Astrocyte (in vitro differentiated cells and primary cell): Measurements from ENCODE around the gene PALLD.

Experiments used
- EZH2 ChIP-seq: IDR thresholded peaks from 2 replicates; pipeline ENCODE4 v1.6.1; 2012; ENCODE audit warnings: mild to moderate bottlenecking, low read length, inconsistent platforms; ENCODE audit not compliant: insufficient read depth
- TF ChIP-seq, protein P1 (sequence below): IDR thresholded peaks from 2 replicates; pipeline ENCODE4 v1.5.1; 2011; ENCODE audit warnings: low read depth, mild to moderate bottlenecking, inconsistent platforms, low read length, moderate library complexity; ENCODE audit not compliant: insufficient read depth

DNA sequence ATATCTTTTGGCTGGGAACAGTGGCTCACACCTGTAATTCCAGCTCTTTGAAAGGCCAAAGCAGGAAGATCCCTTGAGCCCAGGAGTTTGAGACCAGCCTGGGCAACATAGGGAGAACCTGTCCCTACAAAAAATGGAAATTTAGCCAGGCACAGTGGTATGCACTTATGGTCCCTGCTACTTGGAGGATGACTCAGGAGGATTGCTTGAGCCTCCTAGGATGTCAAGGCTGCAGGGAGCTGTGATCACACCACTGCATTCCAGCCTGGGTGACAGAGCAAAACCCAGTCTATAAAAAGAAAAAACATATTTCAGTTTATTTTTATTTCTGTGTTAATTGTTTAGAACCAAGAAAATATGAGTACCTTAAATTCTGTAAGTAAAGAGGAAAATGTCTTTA is 389.5 kb downstream of the PALLD start:
- TF ChIP-seq, protein P1, sequence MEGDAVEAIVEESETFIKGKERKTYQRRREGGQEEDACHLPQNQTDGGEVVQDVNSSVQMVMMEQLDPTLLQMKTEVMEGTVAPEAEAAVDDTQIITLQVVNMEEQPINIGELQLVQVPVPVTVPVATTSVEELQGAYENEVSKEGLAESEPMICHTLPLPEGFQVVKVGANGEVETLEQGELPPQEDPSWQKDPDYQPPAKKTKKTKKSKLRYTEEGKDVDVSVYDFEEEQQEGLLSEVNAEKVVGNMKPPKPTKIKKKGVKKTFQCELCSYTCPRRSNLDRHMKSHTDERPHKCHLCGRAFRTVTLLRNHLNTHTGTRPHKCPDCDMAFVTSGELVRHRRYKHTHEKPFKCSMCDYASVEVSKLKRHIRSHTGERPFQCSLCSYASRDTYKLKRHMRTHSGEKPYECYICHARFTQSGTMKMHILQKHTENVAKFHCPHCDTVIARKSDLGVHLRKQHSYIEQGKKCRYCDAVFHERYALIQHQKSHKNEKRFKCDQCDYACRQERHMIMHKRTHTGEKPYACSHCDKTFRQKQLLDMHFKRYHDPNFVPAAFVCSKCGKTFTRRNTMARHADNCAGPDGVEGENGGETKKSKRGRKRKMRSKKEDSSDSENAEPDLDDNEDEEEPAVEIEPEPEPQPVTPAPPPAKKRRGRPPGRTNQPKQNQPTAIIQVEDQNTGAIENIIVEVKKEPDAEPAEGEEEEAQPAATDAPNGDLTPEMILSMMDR, result no peak
- TF ChIP-seq EZH2, result no peak
